ENCODE measurements around the gene PHIP.
"Not testable (repeated sequence)": the region's sequence is repeated elsewhere in the genome, so short reads cannot be mapped to it uniquely, and the experiment has no call there.

PHIP gene

DNA sequence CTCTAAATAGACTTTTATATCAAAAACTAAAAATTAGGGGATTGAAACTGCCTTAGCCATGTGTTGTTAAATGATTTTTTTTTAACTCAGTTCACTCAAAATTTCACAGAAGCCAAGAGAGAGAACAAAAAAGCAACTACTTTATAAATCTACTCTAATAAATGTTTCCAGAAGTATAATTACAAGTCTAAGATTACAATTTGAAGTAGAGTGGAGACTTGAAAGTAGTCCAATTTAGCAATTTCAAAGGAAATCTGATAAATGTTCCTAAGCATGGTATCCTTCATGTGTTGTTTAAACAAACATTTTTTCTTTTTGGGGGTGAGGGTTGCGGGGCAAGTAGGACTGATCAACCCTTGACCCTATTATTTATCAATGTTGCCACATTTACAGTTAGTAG is 72.6 kb downstream of the PHIP start:
- DNase-seq = no peak

GRCh38 chr6:79005024-79005423 is 73.0 kb downstream of the PHIP start:
- DNase-seq = no peak

DNA sequence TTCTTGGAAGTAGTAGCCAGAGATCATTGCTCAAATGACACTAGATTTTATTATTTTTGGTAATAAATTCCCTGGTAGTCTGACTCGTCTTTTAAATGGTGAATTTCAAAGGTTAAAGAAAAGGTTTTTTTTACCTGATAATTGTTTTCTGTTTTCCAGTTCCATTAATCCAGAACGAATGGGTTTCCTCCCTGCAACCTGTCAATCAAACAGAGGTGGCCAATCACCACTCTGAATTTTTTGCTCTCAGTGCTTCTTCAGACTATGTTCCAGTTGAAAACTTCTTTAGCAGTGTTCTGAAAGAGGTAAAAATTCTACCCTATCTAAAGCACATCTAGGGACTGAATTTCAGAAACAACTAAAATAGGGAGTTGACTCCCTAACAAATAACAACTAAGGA is 73.8 kb downstream of the PHIP start:
- no peak for DNase-seq

- DNase-seq = no peak
Observed at GRCh38 chr6:79001415-79001814, 76.6 kb downstream of the PHIP start.

DNA sequence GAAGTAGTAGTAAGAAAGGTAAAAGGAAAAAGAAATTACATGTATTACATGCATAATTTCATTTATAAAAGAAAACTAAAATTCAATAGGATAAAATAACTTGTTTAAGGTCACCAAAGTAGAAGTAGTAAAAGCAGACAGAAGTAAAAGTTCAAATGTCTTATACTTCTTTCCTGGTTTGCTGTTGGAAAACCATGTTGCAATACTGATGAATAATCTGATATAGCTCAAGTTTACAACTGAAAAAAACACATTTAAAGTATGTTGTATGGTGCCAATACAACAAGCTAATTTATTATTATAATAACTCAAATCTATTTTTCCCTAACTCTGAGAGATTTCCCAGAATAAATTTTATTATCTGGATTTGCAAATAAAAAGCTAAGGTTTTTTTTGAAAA is 78.3 kb downstream of the PHIP start:
- no peak for DNase-seq

DNA sequence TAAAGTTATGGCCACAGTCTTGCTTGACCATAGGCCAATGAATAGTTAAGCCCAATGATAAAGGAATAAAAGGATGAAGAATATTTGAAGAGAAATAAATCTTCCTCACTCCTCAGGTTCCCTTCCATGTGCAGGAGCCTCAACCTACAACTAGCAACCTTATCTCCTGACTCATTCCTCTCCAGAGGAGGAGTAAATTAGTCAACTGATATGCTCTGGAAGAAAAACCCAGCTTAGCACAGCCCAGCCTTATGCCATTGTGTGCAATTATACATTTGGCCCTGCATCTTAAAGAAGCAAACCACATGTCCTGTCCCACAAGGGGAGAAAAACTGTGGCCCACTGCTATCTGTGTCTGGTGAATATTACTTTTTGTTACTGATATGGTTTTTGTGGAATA is 82.1 kb downstream of the PHIP start:
- DNase-seq = no peak

DNA sequence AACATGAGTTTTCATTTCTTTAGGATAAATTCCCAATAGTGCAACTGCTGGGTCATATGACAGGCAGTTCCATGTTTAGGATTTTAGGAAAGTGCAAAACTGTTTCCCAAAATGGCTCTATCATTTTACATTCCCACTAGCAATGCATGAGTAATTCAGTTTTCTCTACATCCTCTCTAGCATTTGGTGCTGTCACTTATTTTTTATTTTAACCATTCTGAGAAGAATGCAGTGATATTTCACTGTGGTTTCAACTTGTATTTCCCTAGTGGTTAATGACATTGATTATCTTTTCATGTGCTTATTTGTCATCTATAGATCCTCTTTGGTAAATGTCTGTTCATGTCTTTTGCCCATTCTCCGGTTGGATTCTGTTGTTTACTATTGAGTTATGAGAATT is 82.7 kb downstream of the PHIP start:
- DNase-seq = no peak

- DNase-seq = no peak
Observed at GRCh38 chr6:78993955-78994354, 84.1 kb downstream of the PHIP start.

GRCh38 chr6:78989191-78989590 is 88.9 kb downstream of the PHIP start:
- no peak for DNase-seq

DNA sequence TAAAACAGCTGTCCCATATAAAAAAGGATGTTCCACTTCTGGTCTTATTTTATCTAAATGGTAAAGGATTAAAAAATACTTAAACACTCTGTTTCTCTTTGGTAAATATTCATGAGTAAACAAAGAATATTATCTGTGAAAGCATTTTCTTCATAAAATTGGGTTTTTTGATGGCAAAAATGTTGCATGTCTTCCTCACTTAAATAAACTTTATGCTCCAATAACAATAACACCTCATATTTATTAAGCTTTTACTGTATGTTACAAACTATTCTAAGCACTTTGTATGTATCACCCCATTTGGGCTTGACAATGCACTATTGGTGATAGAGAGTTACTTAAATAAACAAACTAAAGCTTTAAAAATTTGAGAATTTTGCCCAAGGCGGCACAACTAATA is 91.9 kb downstream of the PHIP start:
- no peak for DNase-seq

DNA sequence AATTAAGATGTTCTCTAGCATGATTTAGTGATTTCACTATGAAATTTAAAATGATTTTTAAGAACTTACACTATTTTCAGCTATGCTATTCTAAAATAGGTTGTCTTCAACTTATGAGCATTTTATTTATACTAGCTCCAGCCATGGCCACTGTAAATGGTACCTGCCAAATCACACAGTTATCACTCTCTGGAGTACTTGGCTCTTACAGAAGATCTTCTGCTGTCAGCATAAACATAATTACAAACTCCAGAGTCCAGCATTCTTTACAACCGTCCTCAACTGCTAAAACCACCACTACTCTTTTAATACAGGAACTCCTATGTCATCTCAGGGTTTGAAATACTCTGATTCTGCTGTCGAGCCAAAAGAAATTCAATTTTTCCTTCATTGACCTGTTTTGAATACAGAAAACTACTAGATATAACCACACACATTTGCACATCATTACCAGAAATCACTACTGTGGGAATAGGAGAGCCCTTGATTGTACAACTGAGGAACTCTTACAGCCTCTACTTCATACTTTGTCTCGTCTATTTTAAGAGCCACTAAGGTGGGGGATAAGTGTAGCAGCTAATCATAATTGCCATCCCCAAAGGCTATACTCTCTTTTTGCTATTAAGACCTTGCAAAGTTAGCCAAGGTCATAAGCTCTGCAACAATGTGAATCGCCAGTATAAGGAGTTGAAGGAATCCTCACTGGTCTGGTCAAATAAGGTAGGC is 93.7 kb downstream of the PHIP start:
- DNase-seq = no peak

DNA sequence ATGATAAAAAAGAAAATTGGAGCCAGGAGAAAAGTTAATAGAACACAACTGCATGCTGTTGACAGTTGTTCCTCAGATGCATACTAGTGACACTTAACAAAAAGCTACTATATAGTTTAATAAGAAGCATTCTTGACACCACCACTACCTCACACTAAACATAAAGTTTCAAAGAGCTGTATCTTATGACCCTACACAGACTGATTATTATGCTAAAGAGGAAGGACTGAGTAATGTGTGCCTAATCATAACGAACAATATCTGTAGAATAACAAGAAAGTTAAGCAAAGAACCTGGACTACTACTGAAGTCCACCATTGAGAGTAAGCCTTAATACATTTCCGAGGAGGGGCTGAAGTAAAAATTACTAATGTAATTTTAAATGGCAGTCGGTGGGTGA is 110.9 kb downstream of the PHIP start:
- no peak for DNase-seq

DNA sequence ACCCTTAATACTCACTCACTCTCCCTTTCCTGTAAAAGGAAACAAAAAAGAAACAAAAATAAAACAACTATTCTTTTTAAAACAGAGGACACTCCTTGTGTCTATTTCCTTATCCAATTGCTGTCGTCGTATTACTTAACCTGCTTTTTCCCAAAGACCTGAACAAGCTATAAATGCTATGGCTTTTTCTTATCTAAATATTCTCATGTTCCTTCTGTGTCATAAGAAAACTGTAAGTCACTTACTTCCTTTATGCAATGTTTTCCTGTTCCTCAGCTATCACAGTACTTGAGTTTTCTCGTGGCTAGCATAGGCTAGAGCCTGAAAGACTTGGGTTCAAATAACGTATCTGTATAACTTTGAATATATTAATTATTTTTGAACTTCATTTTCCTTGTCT is 111.5 kb downstream of the PHIP start:
- DNase-seq = no peak

GRCh38 chr6:78962448-78962847 is 115.6 kb downstream of the PHIP start:
- DNase-seq = no peak

DNA sequence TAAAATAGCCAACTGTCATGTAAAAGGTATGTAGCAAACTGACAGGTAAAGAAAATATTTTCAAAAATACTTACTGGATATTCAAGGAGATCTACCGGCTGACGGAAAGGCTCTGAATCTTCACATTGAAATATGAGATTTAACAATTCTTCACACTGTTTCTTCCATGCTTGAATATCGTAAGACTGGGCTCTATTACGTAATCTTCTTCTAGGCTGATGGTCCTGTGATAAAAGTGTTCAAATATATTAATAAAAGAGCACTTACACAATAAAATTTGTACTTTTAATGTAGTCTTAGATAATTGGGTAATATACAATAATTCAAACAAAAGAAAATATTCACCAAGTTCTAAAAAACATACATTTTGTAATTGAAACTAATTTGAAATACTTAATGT is 123.3 kb downstream of the PHIP start:
- no peak for DNase-seq

GRCh38 chr6:78953798-78954197 is 124.3 kb downstream of the PHIP start:
- DNase-seq = no peak

DNA sequence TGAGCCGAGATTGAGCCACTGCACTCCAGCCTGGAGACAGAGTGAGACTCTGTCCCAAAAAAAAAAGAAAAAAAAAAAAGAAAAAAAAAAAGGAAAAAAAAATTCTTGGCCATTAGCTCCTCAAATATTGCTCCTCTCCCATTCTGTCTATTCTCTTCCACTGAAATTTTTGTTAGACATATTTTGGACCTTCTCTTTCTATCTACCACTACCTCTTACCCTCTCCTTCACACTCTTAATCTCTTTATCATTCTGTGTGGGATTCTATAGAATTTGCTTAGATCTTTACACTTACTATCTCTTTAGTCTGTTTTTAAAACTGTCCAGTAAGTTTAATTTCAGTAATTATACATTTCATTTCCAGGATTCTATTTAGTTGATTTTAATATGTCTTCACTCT is 125.7 kb downstream of the PHIP start:
- no peak for DNase-seq

DNA sequence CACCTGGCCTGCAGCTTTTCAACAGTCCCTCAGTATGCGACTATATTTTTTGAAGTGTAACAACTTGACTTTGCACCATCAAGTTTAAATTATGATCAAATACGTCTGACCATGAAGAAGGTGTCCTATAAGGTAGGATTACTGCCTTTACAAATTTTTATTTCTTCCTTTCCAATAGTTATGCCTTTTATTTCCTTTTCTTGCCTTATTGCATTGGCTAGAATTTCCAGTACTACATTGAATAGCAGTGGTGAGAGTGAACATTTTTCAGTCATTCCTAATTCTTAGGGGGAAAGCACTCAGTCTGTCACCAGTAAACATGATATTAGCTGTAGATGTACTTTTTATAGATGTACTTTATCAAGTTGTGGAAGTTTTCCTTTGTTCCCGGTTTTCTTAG is 129.3 kb downstream of the PHIP start:
- no peak for DNase-seq

- DNase-seq = no peak
Observed at GRCh38 chr6:78947962-78948361, 130.1 kb downstream of the PHIP start.

GRCh38 chr6:78947529-78947928 is 130.5 kb downstream of the PHIP start:
- DNase-seq = no peak

GRCh38 chr6:78942446-78942845 is 135.6 kb downstream of the PHIP start:
- DNase-seq = no peak

- DNase-seq = no peak
Observed at GRCh38 chr6:78936515-78936914, 141.5 kb downstream of the PHIP start.

DNA sequence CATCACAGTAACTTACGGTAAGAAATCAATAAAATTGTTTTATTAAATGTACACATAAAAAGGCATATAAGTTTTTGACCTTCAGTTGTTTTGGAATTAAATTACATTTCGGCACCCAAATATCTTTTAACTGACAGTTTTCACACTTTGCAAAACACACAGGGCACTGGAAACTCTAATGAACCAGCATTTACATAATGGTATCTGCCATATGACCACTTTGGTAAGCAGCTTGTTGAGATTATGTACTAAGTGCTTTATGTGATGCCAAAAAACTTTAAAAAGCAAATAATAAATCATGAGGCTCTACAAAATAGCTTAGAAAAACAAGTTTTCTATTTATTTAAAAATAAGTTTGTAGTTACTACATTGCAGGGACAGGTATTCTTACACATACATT is 142.5 kb downstream of the PHIP start:
- no peak for DNase-seq

DNA sequence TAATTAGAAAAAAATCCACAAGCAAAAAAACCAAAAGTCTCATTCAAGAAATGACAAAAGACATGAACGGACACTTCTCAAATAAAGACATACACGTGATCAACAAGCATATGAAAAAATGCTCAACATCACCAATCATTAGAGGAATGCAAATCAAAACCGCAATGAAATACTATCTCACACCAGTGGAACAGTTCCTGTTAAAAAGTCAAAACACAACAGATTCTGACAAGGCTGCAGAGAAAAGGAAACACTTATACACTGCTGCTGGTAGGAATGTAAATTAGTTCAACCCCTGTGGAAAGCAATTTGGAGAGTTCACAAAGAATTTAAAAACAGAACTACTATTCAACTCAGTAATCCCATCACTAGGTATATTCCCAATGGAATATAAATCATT is 152.7 kb downstream of the PHIP start:
- DNase-seq = no peak

- not testable (repeated sequence) for DNase-seq
Observed at GRCh38 chr6:78921168-78921567, 156.9 kb downstream of the PHIP start.

- DNase-seq = no peak
Observed at GRCh38 chr6:78917788-78918187, 160.3 kb downstream of the PHIP start.
